Measurements from ENCODE around the gene MTCL1. TPM values are rescaled to one million over a fixed set of nuclear protein-coding genes. Genes with fewer than 3 reads are reported as not detected.

Gene MTCL1
- total and polyA plus RNA-seq, 4 donors, result 0.65 to 5.4 (median 1.4) TPM

DNA sequence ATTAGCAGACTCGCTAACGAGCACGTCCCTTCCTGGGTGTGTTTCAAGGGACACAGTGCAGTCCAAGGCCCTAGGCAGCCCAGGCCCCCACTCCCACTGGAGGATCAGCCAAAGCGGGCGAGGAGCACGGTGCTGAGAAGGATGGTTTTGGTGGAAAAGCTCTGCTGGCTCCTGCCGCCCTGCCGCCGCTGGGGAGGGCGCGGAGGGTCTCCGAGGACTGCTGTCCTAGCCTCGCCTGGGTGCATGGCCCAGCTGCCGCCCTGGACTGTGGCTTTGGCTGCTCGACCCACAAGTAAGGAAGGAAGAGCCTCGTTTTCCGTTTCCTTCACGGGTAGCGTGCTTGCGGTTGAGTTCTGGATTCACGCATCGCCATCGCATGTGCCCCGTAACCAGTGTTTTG, 79.9 kb downstream of the MTCL1 start:
- Histone ChIP-seq H3K36me3 (ENCODE audit: control insufficient read depth in 4 of 4, insufficient read depth in 3 of 4, low read depth in 1 of 4, low read length in 3 of 4) (no peaks in the 10 kb centered on the region), H3K9me3 (ENCODE audit: control insufficient read depth in 4 of 4, low read length in 3 of 4) (no peaks in the 10 kb centered on the region), H3K27ac (ENCODE audit: low read depth in 1 of 2, low read length in 2 of 2) (no peak overlapping the region), H3K4me1 (ENCODE audit: control insufficient read depth in 4 of 4, insufficient read depth in 4 of 4, low read length in 3 of 4) (no peaks in the 10 kb centered on the region), H3K27me3 (ENCODE audit: control insufficient read depth in 4 of 4, insufficient read depth in 4 of 4, low read length in 3 of 4) (no peaks in the 10 kb centered on the region), H3K4me3 (ENCODE audit: low read depth in 1 of 3, low read length in 3 of 3) (no peak overlapping the region), H3K9ac (ENCODE audit: low read depth in 1 of 2, low read length in 2 of 2) (no peak overlapping the region)
- WGBS, result 95% methylated on average over 24 of the region's 24 CpGs
- TF ChIP-seq RAD21 (IDR thresholded peaks at IDR 0.05) (no peak), SP1 (IDR thresholded peaks at IDR 0.05) (no peak), NR2F2 (IDR thresholded peaks at IDR 0.05) (no peak), FOXA1 (IDR thresholded peaks at IDR 0.05) (no peak), EGR1 (IDR thresholded peaks at IDR 0.05; ENCODE audit: low read depth in 2 of 2) (no peak), HNF4A (conservative IDR thresholded peaks at IDR 0.05) (no peak), HNF4G (IDR thresholded peaks at IDR 0.05) (no peak), FOXA2 (IDR thresholded peaks at IDR 0.05) (no peak), JUND (IDR thresholded peaks at IDR 0.05) (no peak), TAF1 (conservative IDR thresholded peaks at IDR 0.05) (no peak), GABPA (IDR thresholded peaks at IDR 0.05 in 1 of 2, conservative IDR thresholded peaks at IDR 0.05 in 1 of 2) (no peak), RXRA (IDR thresholded peaks at IDR 0.05) (no peak), YY1 (IDR thresholded peaks at IDR 0.05) (no peak)
- TF ChIP-seq, protein P1, sequence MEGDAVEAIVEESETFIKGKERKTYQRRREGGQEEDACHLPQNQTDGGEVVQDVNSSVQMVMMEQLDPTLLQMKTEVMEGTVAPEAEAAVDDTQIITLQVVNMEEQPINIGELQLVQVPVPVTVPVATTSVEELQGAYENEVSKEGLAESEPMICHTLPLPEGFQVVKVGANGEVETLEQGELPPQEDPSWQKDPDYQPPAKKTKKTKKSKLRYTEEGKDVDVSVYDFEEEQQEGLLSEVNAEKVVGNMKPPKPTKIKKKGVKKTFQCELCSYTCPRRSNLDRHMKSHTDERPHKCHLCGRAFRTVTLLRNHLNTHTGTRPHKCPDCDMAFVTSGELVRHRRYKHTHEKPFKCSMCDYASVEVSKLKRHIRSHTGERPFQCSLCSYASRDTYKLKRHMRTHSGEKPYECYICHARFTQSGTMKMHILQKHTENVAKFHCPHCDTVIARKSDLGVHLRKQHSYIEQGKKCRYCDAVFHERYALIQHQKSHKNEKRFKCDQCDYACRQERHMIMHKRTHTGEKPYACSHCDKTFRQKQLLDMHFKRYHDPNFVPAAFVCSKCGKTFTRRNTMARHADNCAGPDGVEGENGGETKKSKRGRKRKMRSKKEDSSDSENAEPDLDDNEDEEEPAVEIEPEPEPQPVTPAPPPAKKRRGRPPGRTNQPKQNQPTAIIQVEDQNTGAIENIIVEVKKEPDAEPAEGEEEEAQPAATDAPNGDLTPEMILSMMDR (IDR thresholded peaks at IDR 0.05; ENCODE audit: low read depth, low read length, missing input control), result no peak
- TF ChIP-seq, protein P2, sequence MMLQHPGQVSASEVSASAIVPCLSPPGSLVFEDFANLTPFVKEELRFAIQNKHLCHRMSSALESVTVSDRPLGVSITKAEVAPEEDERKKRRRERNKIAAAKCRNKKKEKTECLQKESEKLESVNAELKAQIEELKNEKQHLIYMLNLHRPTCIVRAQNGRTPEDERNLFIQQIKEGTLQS (IDR thresholded peaks at IDR 0.05), result no peak
- TF ChIP-seq, protein P3, sequence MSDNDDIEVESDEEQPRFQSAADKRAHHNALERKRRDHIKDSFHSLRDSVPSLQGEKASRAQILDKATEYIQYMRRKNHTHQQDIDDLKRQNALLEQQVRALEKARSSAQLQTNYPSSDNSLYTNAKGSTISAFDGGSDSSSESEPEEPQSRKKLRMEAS (IDR thresholded peaks at IDR 0.05), result no peak
- TF ChIP-seq, protein P4, sequence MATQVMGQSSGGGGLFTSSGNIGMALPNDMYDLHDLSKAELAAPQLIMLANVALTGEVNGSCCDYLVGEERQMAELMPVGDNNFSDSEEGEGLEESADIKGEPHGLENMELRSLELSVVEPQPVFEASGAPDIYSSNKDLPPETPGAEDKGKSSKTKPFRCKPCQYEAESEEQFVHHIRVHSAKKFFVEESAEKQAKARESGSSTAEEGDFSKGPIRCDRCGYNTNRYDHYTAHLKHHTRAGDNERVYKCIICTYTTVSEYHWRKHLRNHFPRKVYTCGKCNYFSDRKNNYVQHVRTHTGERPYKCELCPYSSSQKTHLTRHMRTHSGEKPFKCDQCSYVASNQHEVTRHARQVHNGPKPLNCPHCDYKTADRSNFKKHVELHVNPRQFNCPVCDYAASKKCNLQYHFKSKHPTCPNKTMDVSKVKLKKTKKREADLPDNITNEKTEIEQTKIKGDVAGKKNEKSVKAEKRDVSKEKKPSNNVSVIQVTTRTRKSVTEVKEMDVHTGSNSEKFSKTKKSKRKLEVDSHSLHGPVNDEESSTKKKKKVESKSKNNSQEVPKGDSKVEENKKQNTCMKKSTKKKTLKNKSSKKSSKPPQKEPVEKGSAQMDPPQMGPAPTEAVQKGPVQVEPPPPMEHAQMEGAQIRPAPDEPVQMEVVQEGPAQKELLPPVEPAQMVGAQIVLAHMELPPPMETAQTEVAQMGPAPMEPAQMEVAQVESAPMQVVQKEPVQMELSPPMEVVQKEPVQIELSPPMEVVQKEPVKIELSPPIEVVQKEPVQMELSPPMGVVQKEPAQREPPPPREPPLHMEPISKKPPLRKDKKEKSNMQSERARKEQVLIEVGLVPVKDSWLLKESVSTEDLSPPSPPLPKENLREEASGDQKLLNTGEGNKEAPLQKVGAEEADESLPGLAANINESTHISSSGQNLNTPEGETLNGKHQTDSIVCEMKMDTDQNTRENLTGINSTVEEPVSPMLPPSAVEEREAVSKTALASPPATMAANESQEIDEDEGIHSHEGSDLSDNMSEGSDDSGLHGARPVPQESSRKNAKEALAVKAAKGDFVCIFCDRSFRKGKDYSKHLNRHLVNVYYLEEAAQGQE (IDR thresholded peaks at IDR 0.05), result no peak
- TF ChIP-seq, protein P5, sequence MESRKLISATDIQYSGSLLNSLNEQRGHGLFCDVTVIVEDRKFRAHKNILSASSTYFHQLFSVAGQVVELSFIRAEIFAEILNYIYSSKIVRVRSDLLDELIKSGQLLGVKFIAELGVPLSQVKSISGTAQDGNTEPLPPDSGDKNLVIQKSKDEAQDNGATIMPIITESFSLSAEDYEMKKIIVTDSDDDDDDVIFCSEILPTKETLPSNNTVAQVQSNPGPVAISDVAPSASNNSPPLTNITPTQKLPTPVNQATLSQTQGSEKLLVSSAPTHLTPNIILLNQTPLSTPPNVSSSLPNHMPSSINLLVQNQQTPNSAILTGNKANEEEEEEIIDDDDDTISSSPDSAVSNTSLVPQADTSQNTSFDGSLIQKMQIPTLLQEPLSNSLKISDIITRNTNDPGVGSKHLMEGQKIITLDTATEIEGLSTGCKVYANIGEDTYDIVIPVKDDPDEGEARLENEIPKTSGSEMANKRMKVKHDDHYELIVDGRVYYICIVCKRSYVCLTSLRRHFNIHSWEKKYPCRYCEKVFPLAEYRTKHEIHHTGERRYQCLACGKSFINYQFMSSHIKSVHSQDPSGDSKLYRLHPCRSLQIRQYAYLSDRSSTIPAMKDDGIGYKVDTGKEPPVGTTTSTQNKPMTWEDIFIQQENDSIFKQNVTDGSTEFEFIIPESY (IDR thresholded peaks at IDR 0.05), result no peak
- no peak for DNase-seq (ENCODE audit: low spot score)
